Ascending aorta (tissue), 2 donors: ENCODE measurements around the gene MAN1B1. TPM values are rescaled to one million over a fixed set of nuclear protein-coding genes. Genes with fewer than 3 reads are reported as not detected.

Experiments used
- DNase-seq, 2 donors: peaks; one replicate each; pipeline ENCODE4 v3.0.0-alpha.2; 2019; ENCODE audit warnings: low spot score in 2 of 2
- H3K27ac ChIP-seq, 2 donors: fragments of 200-600 bp; sonication (generic); one replicate each; pipeline ENCODE4 v1.5.1; 2016 to 2017; ENCODE audit warnings: mild to moderate bottlenecking in 1 of 2
- H3K27me3 ChIP-seq: fragments of 200-600 bp; sonication (generic); one replicate; pipeline ENCODE4 v1.5.1; 2017
- H3K36me3 ChIP-seq, 2 donors: fragments of 200-600 bp; sonication (generic); one replicate each; pipeline ENCODE4 v1.5.1; 2016
- H3K4me1 ChIP-seq, 2 donors: fragments of 200-600 bp; sonication (generic); one replicate each; pipeline ENCODE4 v1.5.1; 2016 to 2017; ENCODE audit warnings: mild to moderate bottlenecking in 1 of 2
- H3K4me3 ChIP-seq, 2 donors: fragments of 200-600 bp; sonication (generic); one replicate each; pipeline ENCODE4 v1.5.1; 2016 to 2017; ENCODE audit warnings: mild to moderate bottlenecking in 1 of 2
- H3K9me3 ChIP-seq, 2 donors: fragments of 200-600 bp; sonication (generic); one replicate each; pipeline ENCODE4 v1.5.1; 2016
- CTCF ChIP-seq, 3 experiments: fragments of 200-600 bp in 2 of 3; fragments of 450-650 bp in 1 of 3; sonication (generic) in 2 of 3; IDR thresholded peaks; one replicate each; pipeline ENCODE4 v1.5.1; 2016 to 2019; ENCODE audit warnings: antibody characterized with exemption in 3 of 3, mild to moderate bottlenecking in 1 of 3, moderate library complexity in 1 of 3
- intact Hi-C: fragments of 100-400 bp; cut with DNase I; formaldehyde crosslinking; loops from one replicate; pipeline ENCODE4 v1.15.1; 2023
- total RNA-seq: library from RNA; depleted of rRNA; stranded (reverse); fragments of >200 nt; gene quantifications from one replicate; pipeline ENCODE4 v1.1.0, GENCODE V29; 2016

MAN1B1 gene
- total RNA-seq, 1 donor from 2014 or later = 85.3 TPM

- H3K36me3 ChIP-seq = peaks cover 8 to 10% of the 10 kb centered on the region in 2 donors
- no peak overlapping the region for H3K4me3 ChIP-seq
- TF ChIP-seq CTCF (IDR thresholded peaks at IDR 0.05) = no peak
- peak overlapping the region; percentile 44 to 60 for H3K27ac ChIP-seq
- intact Hi-C loops = no loop called here
- no peaks in the 10 kb centered on the region for H3K27me3 ChIP-seq
- H3K4me1 ChIP-seq = peaks cover 13 to 19% of the 10 kb centered on the region in 2 donors
- DNase-seq = peak in 1 of 2 donors; percentile 83
- H3K9me3 ChIP-seq = no peaks in the 10 kb centered on the region
These were observed 3.3 kb upstream of the MAN1B1 start for GRCh38 chr9:137083394-137084004.

GRCh38 chr9:137084526-137084925 is 2.3 kb upstream of the MAN1B1 start:
- Histone ChIP-seq H3K9me3 (no peaks in the 10 kb centered on the region), H3K36me3 (peaks cover 3 to 10% of the 10 kb centered on the region in 2 donors), H3K27ac (no peak overlapping the region), H3K27me3 (no peaks in the 10 kb centered on the region), H3K4me1 (peaks cover 12 to 17% of the 10 kb centered on the region in 2 donors), H3K4me3 (no peak overlapping the region)
- intact Hi-C loops = no loop called here
- DNase-seq = no peak
- TF ChIP-seq CTCF (IDR thresholded peaks at IDR 0.05) = no peak

- Histone ChIP-seq H3K36me3 (peaks cover 0 to 4% of the 10 kb centered on the region in 2 donors), H3K4me3 (peak overlapping the region; percentile 74 to 99), H3K4me1 (peaks cover 12 to 17% of the 10 kb centered on the region in 2 donors), H3K9me3 (no peaks in the 10 kb centered on the region), H3K27ac (peak overlapping the region; percentile 91 to 96), H3K27me3 (no peaks in the 10 kb centered on the region)
- TF ChIP-seq CTCF (IDR thresholded peaks at IDR 0.05) = no peak
- no peak for DNase-seq
- intact Hi-C loops = loop anchor here (1.0 to 5.0 kb wide), 5 partner anchors 94 to 603 kb away; partner anchors contain the start of genes FBXW5, NSMF, PAXX and SEC16A
These were observed 760 bp upstream of the MAN1B1 start for GRCh38 chr9:137085920-137086530.

GRCh38 chr9:137087409-137087925 is 682 bp downstream of the MAN1B1 start:
- Histone ChIP-seq H3K27ac (peak overlapping the region; percentile 91 to 96), H3K4me3 (peak overlapping the region; percentile 74 to 99), H3K36me3 (peaks cover 0 to 5% of the 10 kb centered on the region in 2 donors), H3K9me3 (no peaks in the 10 kb centered on the region), H3K4me1 (peaks cover 12 to 17% of the 10 kb centered on the region in 2 donors), H3K27me3 (no peaks in the 10 kb centered on the region)
- intact Hi-C loops = loop anchor here (2.0 to 5.0 kb wide), 3 partner anchors 95 to 370 kb away; partner anchors contain the start of genes NSMF, PAXX and TMEM141
- no peak for TF ChIP-seq CTCF (IDR thresholded peaks at IDR 0.05)
- DNase-seq = no peak

- no peaks in the 10 kb centered on the region for H3K9me3 ChIP-seq
- H3K4me1 ChIP-seq = peaks cover 12 to 17% of the 10 kb centered on the region in 2 donors
- intact Hi-C loops = loop anchor here (5.0 kb wide), 2 partner anchors 96 to 369 kb away; partner anchors contain the start of genes NSMF and PAXX
- no peak overlapping the region for H3K27ac ChIP-seq
- no peak for DNase-seq
- H3K4me3 ChIP-seq = no peak overlapping the region
- TF ChIP-seq CTCF (IDR thresholded peaks at IDR 0.05) = no peak
- H3K27me3 ChIP-seq = no peaks in the 10 kb centered on the region
- H3K36me3 ChIP-seq = peaks cover 0 to 12% of the 10 kb centered on the region in 2 donors
These were observed 1.3 kb downstream of the MAN1B1 start for GRCh38 chr9:137088121-137088520.
